Measurements from ENCODE around the gene AIF1L.
A peak's percentile ranks its signal among the peaks of the same experiment; 100 is the strongest.

Gene AIF1L

GRCh38 chr9:131117121-131117761 lies 20.9 kb downstream of the AIF1L start:
- Mint-ChIP-seq H3K4me1 (ENCODE audit: low read depth) (no peaks in the 10 kb centered on the region), H3K36me3 (ENCODE audit: low read depth) (no peaks in the 10 kb centered on the region), H3K4me3 (no peak overlapping the region), H3K9me3 (no peaks in the 10 kb centered on the region), H3K27ac (no peak overlapping the region), H3K27me3 (peaks cover 23% of the 10 kb centered on the region)
- DNase-seq, result no peak

- Mint-ChIP-seq H3K27ac (no peak overlapping the region), H3K4me3 (no peak overlapping the region), H3K27me3 (peaks cover 23% of the 10 kb centered on the region), H3K36me3 (ENCODE audit: low read depth) (no peaks in the 10 kb centered on the region), H3K4me1 (ENCODE audit: low read depth) (no peaks in the 10 kb centered on the region), H3K9me3 (no peaks in the 10 kb centered on the region)
- no peak for DNase-seq
Observed at GRCh38 chr9:131117762-131118145, 21.4 kb downstream of the AIF1L start.

- Mint-ChIP-seq H3K27me3 (peaks cover 23% of the 10 kb centered on the region), H3K27ac (no peak overlapping the region), H3K4me1 (ENCODE audit: low read depth) (peaks cover under 1% of the 10 kb centered on the region), H3K4me3 (no peak overlapping the region), H3K9me3 (no peaks in the 10 kb centered on the region), H3K36me3 (ENCODE audit: low read depth) (no peaks in the 10 kb centered on the region)
- DNase-seq, result no peak
Observed at GRCh38 chr9:131119600-131119999, 23.3 kb downstream of the AIF1L start.

- DNase-seq, result no peak
- Mint-ChIP-seq H3K4me3 (no peak overlapping the region), H3K9me3 (no peaks in the 10 kb centered on the region), H3K27ac (no peak overlapping the region), H3K36me3 (ENCODE audit: low read depth) (peaks cover 10% of the 10 kb centered on the region), H3K27me3 (peaks cover 23% of the 10 kb centered on the region), H3K4me1 (ENCODE audit: low read depth) (peaks cover 3% of the 10 kb centered on the region)
Observed at GRCh38 chr9:131120620-131121228, 24.4 kb downstream of the AIF1L start.

GRCh38 chr9:131121346-131121745 lies 25.0 kb downstream of the AIF1L start:
- Mint-ChIP-seq H3K9me3 (no peaks in the 10 kb centered on the region), H3K27ac (no peak overlapping the region), H3K27me3 (peaks cover 23% of the 10 kb centered on the region), H3K4me1 (ENCODE audit: low read depth) (peaks cover 8% of the 10 kb centered on the region), H3K36me3 (ENCODE audit: low read depth) (peaks cover 16% of the 10 kb centered on the region), H3K4me3 (no peak overlapping the region)
- DNase-seq, result no peak

GRCh38 chr9:131122158-131122557 lies 25.8 kb downstream of the AIF1L start:
- peaks cover 16% of the 10 kb centered on the region for H3K27me3 Mint-ChIP-seq
- no peak overlapping the region for H3K4me3 Mint-ChIP-seq
- peaks cover 20% of the 10 kb centered on the region for H3K36me3 Mint-ChIP-seq (ENCODE audit: low read depth)
- no peaks in the 10 kb centered on the region for H3K9me3 Mint-ChIP-seq
- H3K27ac Mint-ChIP-seq, result no peak overlapping the region
- no peak for DNase-seq
- peaks cover 14% of the 10 kb centered on the region for H3K4me1 Mint-ChIP-seq (ENCODE audit: low read depth)

GRCh38 chr9:131125038-131125287 lies 28.6 kb downstream of the AIF1L start:
- Mint-ChIP-seq H3K27me3 (no peaks in the 10 kb centered on the region), H3K36me3 (ENCODE audit: low read depth) (peaks cover 48% of the 10 kb centered on the region), H3K4me3 (peak overlapping the region; percentile 99), H3K9me3 (no peaks in the 10 kb centered on the region), H3K27ac (peak overlapping the region; percentile 99), H3K4me1 (ENCODE audit: low read depth) (peaks cover 38% of the 10 kb centered on the region)
- DNase-seq, result no peak

- Mint-ChIP-seq H3K4me3 (peak within 1 kb of the TSS; percentile 99), H3K27ac (peak within 1 kb of the TSS; percentile 99), H3K27me3 (no peaks in the 10 kb centered on the region), H3K36me3 (ENCODE audit: low read depth) (peaks cover 53% of the 10 kb centered on the region), H3K9me3 (no peaks in the 10 kb centered on the region), H3K4me1 (ENCODE audit: low read depth) (peaks cover 38% of the 10 kb centered on the region)
- DNase-seq, result peak; percentile 100
Observed at GRCh38 chr9:131125288-131126058, 29.1 kb downstream of the AIF1L start, which contains the start of gene NUP214. Gene NUP214 (plus strand): TSS chr9:131125586. CDS start chr9:131125705, 119 bp downstream.

- Mint-ChIP-seq H3K27ac (peak overlapping the region; percentile 99), H3K36me3 (ENCODE audit: low read depth) (peaks cover 59% of the 10 kb centered on the region), H3K9me3 (no peaks in the 10 kb centered on the region), H3K27me3 (no peaks in the 10 kb centered on the region), H3K4me3 (peak overlapping the region; percentile 99), H3K4me1 (ENCODE audit: low read depth) (peaks cover 39% of the 10 kb centered on the region)
- no peak for DNase-seq
Observed at GRCh38 chr9:131126059-131126426, 29.7 kb downstream of the AIF1L start.

- no peaks in the 10 kb centered on the region for H3K27me3 Mint-ChIP-seq
- peaks cover 39% of the 10 kb centered on the region for H3K4me1 Mint-ChIP-seq (ENCODE audit: low read depth)
- H3K27ac Mint-ChIP-seq, result peak overlapping the region; percentile 41
- peaks cover 89% of the 10 kb centered on the region for H3K36me3 Mint-ChIP-seq (ENCODE audit: low read depth)
- H3K4me3 Mint-ChIP-seq, result no peak overlapping the region
- DNase-seq, result no peak
- H3K9me3 Mint-ChIP-seq, result no peaks in the 10 kb centered on the region
Observed at GRCh38 chr9:131129183-131129582, 32.9 kb downstream of the AIF1L start.

GRCh38 chr9:131138676-131139075 lies 42.3 kb downstream of the AIF1L start:
- Mint-ChIP-seq H3K27me3 (no peaks in the 10 kb centered on the region), H3K36me3 (ENCODE audit: low read depth) (peaks cover 96% of the 10 kb centered on the region), H3K27ac (no peak overlapping the region)

GRCh38 chr9:131140112-131140511 lies 43.8 kb downstream of the AIF1L start:
- H3K36me3 Mint-ChIP-seq (ENCODE audit: low read depth), result peaks cover 96% of the 10 kb centered on the region
- no peak overlapping the region for H3K4me3 Mint-ChIP-seq
- no peaks in the 10 kb centered on the region for H3K4me1 Mint-ChIP-seq (ENCODE audit: low read depth)
- H3K27ac Mint-ChIP-seq, result no peak overlapping the region
- H3K9me3 Mint-ChIP-seq, result no peaks in the 10 kb centered on the region
- no peak for DNase-seq
- H3K27me3 Mint-ChIP-seq, result no peaks in the 10 kb centered on the region

More at GRCh38 chr9:131138676-131139075, 42.3 kb downstream of the AIF1L start:
- Mint-ChIP-seq H3K4me3 (no peak overlapping the region), H3K9me3 (no peaks in the 10 kb centered on the region), H3K4me1 (ENCODE audit: low read depth) (no peaks in the 10 kb centered on the region)
- no peak for DNase-seq

- H3K36me3 Mint-ChIP-seq (ENCODE audit: low read depth), result peaks cover 96% of the 10 kb centered on the region
- DNase-seq, result no peak
- H3K4me1 Mint-ChIP-seq (ENCODE audit: low read depth), result no peaks in the 10 kb centered on the region
- H3K27me3 Mint-ChIP-seq, result no peaks in the 10 kb centered on the region
- H3K27ac Mint-ChIP-seq, result no peak overlapping the region
- H3K4me3 Mint-ChIP-seq, result no peak overlapping the region
- no peaks in the 10 kb centered on the region for H3K9me3 Mint-ChIP-seq
Observed at GRCh38 chr9:131140550-131140949, 44.2 kb downstream of the AIF1L start.

- Mint-ChIP-seq H3K27ac (no peak overlapping the region), H3K36me3 (ENCODE audit: low read depth) (peaks cover 96% of the 10 kb centered on the region), H3K27me3 (no peaks in the 10 kb centered on the region), H3K9me3 (no peaks in the 10 kb centered on the region), H3K4me1 (ENCODE audit: low read depth) (no peaks in the 10 kb centered on the region), H3K4me3 (no peak overlapping the region)
- DNase-seq, result no peak
Observed at GRCh38 chr9:131142160-131142559, 45.8 kb downstream of the AIF1L start.

- Mint-ChIP-seq H3K9me3 (no peaks in the 10 kb centered on the region), H3K4me3 (no peak overlapping the region), H3K4me1 (ENCODE audit: low read depth) (peaks cover 5% of the 10 kb centered on the region), H3K27ac (peak overlapping the region; percentile 10), H3K36me3 (ENCODE audit: low read depth) (peaks cover 96% of the 10 kb centered on the region), H3K27me3 (no peaks in the 10 kb centered on the region)
- DNase-seq, result no peak
Observed at GRCh38 chr9:131144201-131144600, 47.9 kb downstream of the AIF1L start.
